PC-9 (cell line): ENCODE measurements around the gene NT5DC4.

Source experiments
- CTCF ChIP-seq: fragments of 200-600 bp; sonication (generic); conservative IDR thresholded peaks from 2 replicates; pipeline ENCODE4 v1.6.1; 2017; ENCODE audit warnings: mixed run types, antibody characterized with exemption, mild to moderate bottlenecking, moderate library complexity
- EZH2 ChIP-seq: fragments of 200-600 bp; sonication (generic); IDR thresholded peaks from 2 replicates; pipeline ENCODE4 v1.8.0; 2017; ENCODE audit warnings: antibody characterized with exemption, low read depth

GRCh38 chr2:112777036-112777435 is 56.2 kb downstream of the NT5DC4 start:
- no peak for TF ChIP-seq EZH2
- TF ChIP-seq CTCF = no peak
